ENCODE data around the gene ELFN1. TPM values are rescaled to one million over a fixed set of nuclear protein-coding genes. Genes with fewer than 3 reads are reported as not detected.
A peak's percentile ranks its signal among the peaks of the same experiment; 100 is the strongest.

The ELFN1 gene
- total RNA-seq, 1 donor from 2014 or later, result 4.3 TPM

DNA sequence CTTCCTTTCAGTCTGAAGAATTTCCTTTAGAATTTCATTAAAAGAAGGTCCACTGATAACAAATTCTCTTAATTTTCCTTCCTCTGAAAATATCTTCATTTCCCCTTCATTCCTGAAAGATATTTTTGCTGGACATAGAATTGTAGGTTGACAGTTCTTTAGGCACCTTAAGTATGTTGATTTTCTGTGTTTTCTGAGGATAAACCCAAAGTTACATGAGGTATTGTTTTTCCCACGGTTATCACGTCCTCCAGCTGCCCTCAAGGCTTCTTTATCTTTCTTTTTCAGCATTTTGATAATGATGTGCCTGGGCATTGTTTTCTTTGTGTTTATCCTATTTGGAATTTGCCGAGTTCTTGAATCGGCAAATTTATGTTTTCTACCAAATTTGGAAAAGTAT, 105.3 kb downstream of the ELFN1 start:
- no peak overlapping the region for H3K27ac ChIP-seq
- no peak for DNase-seq
- H3K9me3 ChIP-seq, result no peaks in the 10 kb centered on the region
- H3K4me3 ChIP-seq, result no peak overlapping the region
- no peaks in the 10 kb centered on the region for H3K27me3 ChIP-seq
- no peaks in the 10 kb centered on the region for H3K36me3 ChIP-seq
- TF ChIP-seq, protein P1, sequence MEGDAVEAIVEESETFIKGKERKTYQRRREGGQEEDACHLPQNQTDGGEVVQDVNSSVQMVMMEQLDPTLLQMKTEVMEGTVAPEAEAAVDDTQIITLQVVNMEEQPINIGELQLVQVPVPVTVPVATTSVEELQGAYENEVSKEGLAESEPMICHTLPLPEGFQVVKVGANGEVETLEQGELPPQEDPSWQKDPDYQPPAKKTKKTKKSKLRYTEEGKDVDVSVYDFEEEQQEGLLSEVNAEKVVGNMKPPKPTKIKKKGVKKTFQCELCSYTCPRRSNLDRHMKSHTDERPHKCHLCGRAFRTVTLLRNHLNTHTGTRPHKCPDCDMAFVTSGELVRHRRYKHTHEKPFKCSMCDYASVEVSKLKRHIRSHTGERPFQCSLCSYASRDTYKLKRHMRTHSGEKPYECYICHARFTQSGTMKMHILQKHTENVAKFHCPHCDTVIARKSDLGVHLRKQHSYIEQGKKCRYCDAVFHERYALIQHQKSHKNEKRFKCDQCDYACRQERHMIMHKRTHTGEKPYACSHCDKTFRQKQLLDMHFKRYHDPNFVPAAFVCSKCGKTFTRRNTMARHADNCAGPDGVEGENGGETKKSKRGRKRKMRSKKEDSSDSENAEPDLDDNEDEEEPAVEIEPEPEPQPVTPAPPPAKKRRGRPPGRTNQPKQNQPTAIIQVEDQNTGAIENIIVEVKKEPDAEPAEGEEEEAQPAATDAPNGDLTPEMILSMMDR (IDR thresholded peaks at IDR 0.05), result no peak
- ATAC-seq, result no peak
- H3K4me1 ChIP-seq, result no peaks in the 10 kb centered on the region
- intact Hi-C loops (cut with DNase I), result no loop called here

- intact Hi-C loops (cut with DNase I), result no loop called here
- Histone ChIP-seq H3K27me3 (no peaks in the 10 kb centered on the region), H3K27ac (no peak overlapping the region), H3K36me3 (no peaks in the 10 kb centered on the region), H3K9me3 (no peaks in the 10 kb centered on the region), H3K4me1 (no peaks in the 10 kb centered on the region), H3K4me3 (no peak overlapping the region)
- TF ChIP-seq, protein P1 (IDR thresholded peaks at IDR 0.05), result no peak
- ATAC-seq (no peak), DNase-seq (no peak)
These were observed 107.0 kb downstream of the ELFN1 start for GRCh38 chr7:1777122-1777521.

- intact Hi-C loops (cut with DNase I), result no loop called here
- H3K36me3 ChIP-seq, result no peaks in the 10 kb centered on the region
- no peaks in the 10 kb centered on the region for H3K4me1 ChIP-seq
- H3K9me3 ChIP-seq, result no peaks in the 10 kb centered on the region
- no peak overlapping the region for H3K4me3 ChIP-seq
- ATAC-seq, result no peak
- no peak overlapping the region for H3K27ac ChIP-seq
- peak; percentile 39 for DNase-seq
- H3K27me3 ChIP-seq, result no peaks in the 10 kb centered on the region
- TF ChIP-seq, protein P1 (IDR thresholded peaks at IDR 0.05), result no peak
These were observed 109.4 kb downstream of the ELFN1 start for GRCh38 chr7:1779445-1779844.

GRCh38 chr7:1781369-1781768, 111.3 kb downstream of the ELFN1 start:
- Histone ChIP-seq H3K27me3 (no peaks in the 10 kb centered on the region), H3K27ac (no peak overlapping the region), H3K4me3 (no peak overlapping the region), H3K36me3 (no peaks in the 10 kb centered on the region), H3K9me3 (no peaks in the 10 kb centered on the region), H3K4me1 (no peaks in the 10 kb centered on the region)
- intact Hi-C loops (cut with DNase I), result no loop called here
- ATAC-seq (no peak), DNase-seq (peak; percentile 40)
- TF ChIP-seq, protein P1 (IDR thresholded peaks at IDR 0.05), result no peak

DNA sequence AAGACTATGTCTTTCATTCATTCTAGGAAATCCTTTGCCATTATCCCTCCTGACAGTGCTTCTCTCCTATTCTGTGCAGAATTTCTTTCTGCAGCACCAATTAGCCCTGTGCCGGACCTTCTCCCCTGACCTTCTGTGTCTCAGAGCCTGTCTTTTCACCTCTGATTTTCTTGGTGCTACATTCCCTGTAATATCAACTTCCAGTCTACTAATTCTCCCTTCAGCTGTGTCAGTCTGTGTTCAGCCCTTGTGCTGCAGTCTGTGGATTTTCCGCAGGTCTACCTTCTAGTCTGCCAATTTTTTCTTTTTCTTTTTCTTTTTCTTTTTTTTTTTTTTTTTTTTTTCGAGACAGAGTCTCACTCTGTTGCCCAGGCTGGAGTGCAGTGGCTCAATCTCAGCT, 115.8 kb downstream of the ELFN1 start:
- TF ChIP-seq, protein P1 (IDR thresholded peaks at IDR 0.05), result no peak
- no peak overlapping the region for H3K27ac ChIP-seq
- no peaks in the 10 kb centered on the region for H3K36me3 ChIP-seq
- no peaks in the 10 kb centered on the region for H3K4me1 ChIP-seq
- no peak for ATAC-seq
- H3K27me3 ChIP-seq, result peaks cover 12% of the 10 kb centered on the region
- no peaks in the 10 kb centered on the region for H3K9me3 ChIP-seq
- H3K4me3 ChIP-seq, result no peak overlapping the region
- intact Hi-C loops (cut with DNase I), result no loop called here
- no peak for DNase-seq

DNA sequence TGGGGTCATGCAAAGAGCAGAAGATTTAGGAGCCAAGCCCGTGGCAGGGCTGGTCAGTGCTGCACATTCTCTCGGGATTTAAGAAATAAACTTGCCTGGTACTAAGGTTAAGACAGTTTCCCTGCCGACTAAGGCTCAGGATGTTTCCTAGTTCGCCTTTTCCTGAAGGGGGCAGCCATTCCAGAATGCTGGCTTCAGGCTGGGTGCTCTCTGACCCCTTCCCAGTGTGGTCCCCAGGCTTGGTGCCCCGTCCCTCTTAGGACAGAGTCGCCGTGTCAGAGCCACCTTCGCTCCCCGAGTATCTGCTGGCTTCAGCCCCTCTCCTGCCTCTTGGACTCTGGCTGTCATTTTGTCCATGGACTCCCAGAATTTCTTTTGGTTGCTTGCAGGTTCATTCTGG, 117.2 kb downstream of the ELFN1 start:
- ATAC-seq, result no peak
- Histone ChIP-seq H3K4me3 (no peak overlapping the region), H3K27ac (no peak overlapping the region), H3K27me3 (peaks cover 12% of the 10 kb centered on the region), H3K4me1 (no peaks in the 10 kb centered on the region), H3K36me3 (no peaks in the 10 kb centered on the region), H3K9me3 (no peaks in the 10 kb centered on the region)
- peak; percentile 35 for DNase-seq
- TF ChIP-seq, protein P1 (IDR thresholded peaks at IDR 0.05), result no peak
- intact Hi-C loops (cut with DNase I), result no loop called here
